GM12801 (cell line): ENCODE results near the gene CHST3.

Experiments used
- CTCF ChIP-seq: IDR thresholded peaks from one replicate; pipeline ENCODE4 v1.5.1; 2011; ENCODE audit warnings: control low read depth; ENCODE audit not compliant: insufficient read length; ENCODE audit errors: extremely low read depth

The CHST3 gene

GRCh38 chr10:71978476-71978875 is 14.3 kb downstream of the CHST3 start:
- no peak for TF ChIP-seq CTCF

- TF ChIP-seq CTCF: no peak
These were observed 14.9 kb downstream of the CHST3 start for GRCh38 chr10:71978988-71979691.

- no peak for TF ChIP-seq CTCF
These were observed 15.5 kb downstream of the CHST3 start for GRCh38 chr10:71979692-71980062.

- TF ChIP-seq CTCF: no peak
These were observed 16.2 kb downstream of the CHST3 start for GRCh38 chr10:71980181-71981014.

- TF ChIP-seq CTCF: no peak
These were observed 17.1 kb downstream of the CHST3 start for GRCh38 chr10:71981015-71981875.

GRCh38 chr10:71981876-71982230 is 17.7 kb downstream of the CHST3 start:
- no peak for TF ChIP-seq CTCF
